ENCODE measurements around the gene ADAMTS6. TPM values are rescaled to one million over a fixed set of nuclear protein-coding genes. Genes with fewer than 3 reads are reported as not detected.
"Not testable (repeated sequence)": the region's sequence is repeated elsewhere in the genome, so short reads cannot be mapped to it uniquely, and the experiment has no call there.

The ADAMTS6 gene
- total RNA-seq, 4 donors from 2014 or later = 0.80 to 13.2 (median 2.2) TPM

- TF ChIP-seq POLR2A (IDR thresholded peaks at IDR 0.05) (no peak), CTCF (IDR thresholded peaks at IDR 0.05) (no peak)
- no peak for DNase-seq
- Histone ChIP-seq H3K27ac (no peak overlapping the region), H3K4me3 (no peak overlapping the region), H3K4me1 (no peaks in the 10 kb centered on the region), H3K36me3 (no peaks in the 10 kb centered on the region), H3K9me3 (no peaks in the 10 kb centered on the region), H3K27me3 (no peaks in the 10 kb centered on the region)
These were observed 91.5 kb downstream of the ADAMTS6 start for GRCh38 chr5:65390208-65390607.

GRCh38 chr5:65383859-65384258, 97.9 kb downstream of the ADAMTS6 start:
- H3K36me3 ChIP-seq = no peaks in the 10 kb centered on the region
- TF ChIP-seq POLR2A (IDR thresholded peaks at IDR 0.05) = no peak
- TF ChIP-seq CTCF (IDR thresholded peaks at IDR 0.05) = no peak
- no peaks in the 10 kb centered on the region for H3K4me1 ChIP-seq
- H3K4me3 ChIP-seq = no peak overlapping the region
- no peak overlapping the region for H3K27ac ChIP-seq
- no peak for DNase-seq
- no peaks in the 10 kb centered on the region for H3K27me3 ChIP-seq
- H3K9me3 ChIP-seq = no peaks in the 10 kb centered on the region

GRCh38 chr5:65382582-65382981, 99.1 kb downstream of the ADAMTS6 start:
- Histone ChIP-seq H3K4me3 (no peak overlapping the region), H3K36me3 (no peaks in the 10 kb centered on the region), H3K9me3 (no peaks in the 10 kb centered on the region), H3K27ac (no peak overlapping the region), H3K4me1 (no peaks in the 10 kb centered on the region), H3K27me3 (no peaks in the 10 kb centered on the region)
- TF ChIP-seq CTCF (IDR thresholded peaks at IDR 0.05) (no peak), POLR2A (IDR thresholded peaks at IDR 0.05) (no peak)
- DNase-seq = no peak

GRCh38 chr5:65370505-65370904, 111.2 kb downstream of the ADAMTS6 start:
- not testable (repeated sequence) for H3K36me3 ChIP-seq, DNase-seq, H3K27ac ChIP-seq, H3K9me3 ChIP-seq, H3K4me3 ChIP-seq, H3K4me1 ChIP-seq, H3K27me3 ChIP-seq

GRCh38 chr5:65366655-65367054, 115.1 kb downstream of the ADAMTS6 start:
- H3K27me3 ChIP-seq = no peaks in the 10 kb centered on the region
- H3K27ac ChIP-seq = no peak overlapping the region
- no peaks in the 10 kb centered on the region for H3K9me3 ChIP-seq
- H3K4me3 ChIP-seq = no peak overlapping the region
- DNase-seq = no peak
- no peaks in the 10 kb centered on the region for H3K4me1 ChIP-seq
- H3K36me3 ChIP-seq = no peaks in the 10 kb centered on the region
- no peak for TF ChIP-seq CTCF (IDR thresholded peaks at IDR 0.05)
- TF ChIP-seq POLR2A (IDR thresholded peaks at IDR 0.05) = no peak

GRCh38 chr5:65364907-65365306, 116.8 kb downstream of the ADAMTS6 start:
- Histone ChIP-seq H3K4me3 (no peak overlapping the region), H3K9me3 (no peaks in the 10 kb centered on the region), H3K4me1 (no peaks in the 10 kb centered on the region), H3K27me3 (no peaks in the 10 kb centered on the region), H3K36me3 (no peaks in the 10 kb centered on the region), H3K27ac (no peak overlapping the region)
- no peak for DNase-seq
- TF ChIP-seq POLR2A (IDR thresholded peaks at IDR 0.05) = no peak
- no peak for TF ChIP-seq CTCF (IDR thresholded peaks at IDR 0.05)

All from Peyer's patch (tissue), 4 donors.